ENCODE measurements around the gene OSBP2.

OSBP2 gene

DNA sequence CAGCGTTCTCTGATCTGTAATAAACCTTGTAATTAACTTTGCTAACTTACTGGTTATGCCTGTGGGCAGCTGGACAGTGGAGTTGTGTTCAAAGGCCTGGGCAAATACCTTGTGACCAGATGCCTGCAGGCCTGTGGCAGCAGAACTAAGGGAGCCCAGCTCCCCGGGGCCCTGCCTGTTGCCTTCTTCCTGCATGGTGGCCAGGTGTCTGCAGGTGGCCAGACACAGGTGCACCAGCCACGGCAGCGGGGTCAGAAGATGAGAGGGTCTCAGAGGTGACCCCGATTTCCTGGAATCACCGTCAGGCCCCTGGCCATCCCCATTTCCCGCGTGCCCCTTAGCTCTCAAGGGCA lies 127.2 kb downstream of the OSBP2 start:
- DNase-seq, result no peak

DNA sequence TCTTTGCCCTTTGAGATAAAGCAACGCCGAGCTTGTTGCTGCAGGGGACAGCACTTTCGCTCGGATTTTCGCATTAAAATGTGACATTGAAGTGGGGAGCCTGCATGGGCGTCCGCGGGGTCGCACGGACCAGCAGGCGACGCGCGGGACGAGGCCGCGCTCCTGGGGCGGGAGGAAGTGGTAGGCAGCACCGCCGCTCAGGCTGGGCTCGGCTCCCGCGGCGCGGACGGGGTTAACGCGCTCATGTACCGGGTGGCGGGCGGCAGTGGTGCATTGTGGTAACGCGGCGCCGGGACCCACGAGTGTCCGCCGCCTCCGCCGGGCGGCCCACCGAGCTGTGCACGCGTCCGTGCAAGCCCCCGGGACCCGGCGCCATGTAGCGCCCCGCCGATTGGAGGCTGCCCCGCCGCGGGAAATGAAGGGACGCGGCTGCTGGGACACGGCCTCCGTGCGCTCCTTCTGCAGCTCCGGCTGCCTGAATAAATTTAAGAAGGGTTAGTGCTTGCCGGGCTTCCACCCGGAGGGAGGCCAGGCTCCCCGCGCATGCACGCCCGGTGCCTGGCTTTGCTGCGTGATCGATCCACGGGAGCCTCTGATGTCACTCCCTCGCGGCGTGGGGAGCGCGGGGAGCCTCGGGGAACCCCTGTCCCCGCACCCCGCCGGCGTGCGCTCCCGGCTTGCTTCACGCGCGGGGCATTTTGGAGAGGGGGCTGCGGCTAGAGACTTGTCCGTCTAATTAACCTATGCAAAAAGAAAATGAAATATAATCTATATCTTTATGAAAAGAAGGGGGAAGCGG lies 127.7 kb downstream of the OSBP2 start:
- DNase-seq, result no peak

DNA sequence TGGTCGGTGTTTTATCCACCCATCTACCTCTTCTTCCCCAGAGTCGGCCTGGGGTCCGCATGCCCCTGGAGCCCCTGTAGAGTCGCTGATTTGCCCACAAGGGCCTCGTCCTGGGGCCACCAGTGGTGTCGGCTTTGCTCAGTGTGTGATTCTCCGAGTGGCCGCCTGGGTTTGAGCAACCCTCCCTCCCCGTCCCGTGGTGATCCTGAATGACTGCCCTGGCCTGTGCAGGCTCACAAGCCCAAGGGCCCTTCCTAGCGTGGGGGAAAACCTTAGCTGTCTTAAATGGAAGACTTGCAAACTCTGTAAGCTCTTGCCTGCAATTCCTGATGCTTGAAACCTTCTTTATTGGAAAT lies 128.3 kb downstream of the OSBP2 start:
- DNase-seq, result no peak

DNA sequence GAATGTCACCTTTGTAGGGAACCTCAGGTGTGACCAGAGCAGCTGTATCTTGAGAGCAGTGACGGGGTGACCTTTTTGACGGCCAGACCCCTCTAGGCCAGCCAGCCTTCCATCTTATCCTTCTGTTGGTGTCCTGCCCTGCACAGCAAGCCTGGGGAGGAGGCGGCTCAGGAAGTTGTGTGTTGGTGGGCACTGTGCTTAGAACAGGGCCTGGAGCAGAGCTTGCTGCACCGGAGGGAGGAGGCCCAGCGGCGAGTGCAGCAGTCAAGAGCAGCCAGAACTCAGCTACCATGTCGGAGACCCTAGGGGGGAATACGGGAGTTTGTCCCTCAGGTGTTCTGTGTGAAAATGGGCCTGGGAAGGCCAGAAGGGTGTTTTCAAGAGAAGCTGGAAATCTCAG lies 129.4 kb downstream of the OSBP2 start:
- no peak for DNase-seq

DNA sequence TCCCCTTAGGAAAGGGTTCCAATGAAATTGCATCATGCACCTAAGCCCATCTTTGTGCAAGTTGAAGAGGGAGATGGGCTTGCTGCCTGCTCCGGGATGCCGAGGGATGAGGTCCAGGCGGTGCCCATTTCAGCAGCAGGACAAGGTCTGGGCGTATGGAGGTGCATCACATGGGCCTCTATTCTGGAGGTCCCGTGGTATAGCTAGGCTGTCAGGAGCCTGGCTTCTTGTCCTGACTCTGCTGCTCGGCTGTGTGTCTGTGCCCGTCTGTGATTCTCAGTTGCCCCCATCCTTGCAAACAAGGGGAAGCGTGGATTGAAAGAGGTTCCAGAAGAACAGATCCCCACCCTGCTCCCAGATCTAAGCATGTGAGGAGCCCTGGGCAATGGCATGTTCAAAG lies 130.0 kb downstream of the OSBP2 start:
- DNase-seq, result no peak

DNA sequence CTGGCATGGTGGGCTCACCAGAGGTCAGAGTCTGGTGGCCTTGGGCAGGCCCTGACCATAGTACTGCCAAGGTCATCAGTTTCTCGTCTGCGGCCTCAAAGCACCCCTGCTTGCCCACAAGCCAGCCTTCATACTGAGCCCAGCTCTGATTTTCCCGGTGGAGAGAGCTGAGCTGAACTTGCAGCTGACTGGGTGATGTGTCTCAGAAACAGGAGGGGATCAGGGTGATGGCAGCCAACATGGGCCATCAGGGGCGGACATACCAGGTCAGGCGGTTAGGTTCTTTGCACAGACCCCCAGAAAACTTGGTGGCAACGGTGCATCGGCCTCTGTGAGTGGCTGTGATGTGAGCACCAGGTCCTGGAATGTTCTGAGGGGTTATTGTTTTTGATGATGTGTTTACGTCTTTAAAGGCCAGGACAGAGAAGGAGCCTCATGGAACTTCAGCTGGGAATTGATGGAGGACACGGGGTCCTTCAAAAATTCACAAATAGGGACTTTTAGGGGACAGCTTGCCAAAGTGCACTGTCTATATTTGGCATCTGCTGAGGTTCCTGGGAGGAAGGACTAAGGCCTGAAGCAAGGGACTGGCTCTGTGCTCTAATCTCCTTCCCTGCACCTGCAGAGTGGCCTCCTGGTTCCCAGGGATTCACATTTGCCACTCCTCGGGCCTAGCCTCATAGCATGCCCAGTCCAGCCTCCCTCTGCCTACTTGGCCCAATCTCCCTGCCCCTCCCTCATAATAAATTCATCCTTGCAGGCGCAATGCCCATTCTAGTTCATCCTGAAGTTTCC lies 131.2 kb downstream of the OSBP2 start:
- DNase-seq, result no peak

DNA sequence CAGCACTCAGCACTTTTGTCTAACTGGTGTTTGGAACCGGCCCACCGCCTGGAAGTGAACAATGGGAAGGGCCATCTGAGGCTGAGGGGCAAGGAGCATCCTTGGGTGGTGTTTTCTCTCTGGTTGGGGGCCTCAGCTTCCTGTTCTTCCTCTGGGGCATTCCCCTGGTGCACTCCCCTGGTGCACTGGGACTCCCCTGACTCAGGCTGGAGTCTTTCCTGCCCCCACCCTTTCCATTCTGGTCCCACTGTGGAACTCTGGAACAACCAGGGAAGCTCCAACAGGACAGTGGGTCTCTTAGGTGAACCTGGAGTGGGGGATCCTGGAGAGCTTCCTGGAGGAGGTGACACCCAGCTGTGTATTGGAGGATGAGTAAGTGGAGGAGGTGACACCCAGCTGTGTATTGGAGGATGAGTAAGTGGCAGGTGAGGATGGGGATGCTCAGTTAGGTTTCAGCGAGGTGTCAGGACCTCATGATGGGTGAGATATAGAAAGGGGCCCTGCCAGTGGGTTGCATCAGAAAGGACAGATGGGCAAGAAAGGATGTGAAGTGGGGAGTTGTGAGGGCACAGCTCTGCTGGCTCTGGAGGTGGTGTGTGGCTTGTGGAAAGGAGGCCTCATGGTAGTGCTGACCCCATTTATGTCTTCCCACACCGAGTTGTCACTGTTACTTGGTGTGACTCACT lies 132.1 kb downstream of the OSBP2 start:
- no peak for DNase-seq

DNA sequence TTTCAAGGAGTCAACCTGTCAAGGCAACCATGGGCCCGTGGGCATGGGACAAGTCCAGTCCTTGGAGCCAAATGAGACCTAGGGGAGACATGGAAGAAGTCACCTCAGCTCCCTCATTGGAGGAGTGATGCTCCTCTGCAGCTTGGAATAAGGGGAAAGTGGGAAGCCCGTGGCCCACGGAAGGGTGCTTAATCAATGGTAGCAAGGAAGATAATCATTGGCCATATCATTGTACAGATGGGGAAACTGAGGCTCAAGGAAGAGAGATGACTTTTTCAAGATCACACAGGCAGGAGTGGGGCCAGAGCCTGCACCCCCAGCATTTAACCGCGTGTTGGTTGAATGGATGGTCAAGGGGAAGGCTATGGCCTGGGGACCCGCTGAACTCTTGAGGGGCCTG lies 133.0 kb downstream of the OSBP2 start:
- DNase-seq, result no peak

DNA sequence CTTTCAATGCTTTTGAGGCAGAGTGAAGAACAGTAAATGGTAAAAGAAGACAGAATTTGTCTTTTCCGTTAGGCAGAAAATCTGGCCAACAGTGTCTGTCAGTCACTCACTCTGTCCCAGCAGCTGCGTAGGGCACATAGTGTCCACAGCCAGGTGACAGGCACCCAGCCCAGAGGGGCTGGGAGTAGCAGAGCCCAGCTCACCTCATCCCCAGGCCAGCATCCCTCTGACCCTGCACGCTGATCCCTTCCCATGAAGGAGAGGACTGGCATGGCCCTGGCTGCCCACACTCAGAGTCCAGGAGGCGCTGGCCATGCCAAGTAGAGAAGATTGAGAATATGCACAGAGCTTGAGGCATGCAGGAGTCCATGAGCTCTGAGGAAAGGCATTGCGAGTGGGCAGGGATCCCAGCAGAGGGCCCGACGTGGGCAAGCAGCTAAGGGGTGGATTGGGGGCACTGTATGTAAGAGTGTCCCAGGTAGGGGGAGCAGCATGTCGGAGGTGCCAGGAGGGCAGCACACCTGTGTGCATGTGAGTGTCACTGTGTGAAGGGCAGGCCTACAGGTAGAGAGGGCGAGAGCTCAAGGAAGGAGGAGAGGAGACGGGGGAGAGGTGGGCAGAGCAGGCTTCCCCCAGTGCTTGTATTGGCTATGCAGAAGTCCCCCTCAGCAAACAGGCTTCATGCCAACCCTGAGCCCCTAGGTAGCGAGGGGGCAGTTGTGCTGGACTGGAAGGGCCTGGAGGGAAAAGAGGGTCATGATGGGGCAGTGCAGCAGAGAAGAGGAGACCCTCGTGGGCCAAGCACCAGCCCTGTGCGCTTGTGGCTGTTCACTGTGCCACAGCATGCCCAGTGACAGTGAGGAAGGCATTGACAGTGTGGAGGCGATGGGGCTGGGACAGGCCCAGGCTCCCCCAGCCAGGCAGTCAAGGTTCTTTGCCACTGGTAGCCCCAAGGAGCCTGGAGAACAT lies 133.8 kb downstream of the OSBP2 start:
- DNase-seq, result no peak

DNA sequence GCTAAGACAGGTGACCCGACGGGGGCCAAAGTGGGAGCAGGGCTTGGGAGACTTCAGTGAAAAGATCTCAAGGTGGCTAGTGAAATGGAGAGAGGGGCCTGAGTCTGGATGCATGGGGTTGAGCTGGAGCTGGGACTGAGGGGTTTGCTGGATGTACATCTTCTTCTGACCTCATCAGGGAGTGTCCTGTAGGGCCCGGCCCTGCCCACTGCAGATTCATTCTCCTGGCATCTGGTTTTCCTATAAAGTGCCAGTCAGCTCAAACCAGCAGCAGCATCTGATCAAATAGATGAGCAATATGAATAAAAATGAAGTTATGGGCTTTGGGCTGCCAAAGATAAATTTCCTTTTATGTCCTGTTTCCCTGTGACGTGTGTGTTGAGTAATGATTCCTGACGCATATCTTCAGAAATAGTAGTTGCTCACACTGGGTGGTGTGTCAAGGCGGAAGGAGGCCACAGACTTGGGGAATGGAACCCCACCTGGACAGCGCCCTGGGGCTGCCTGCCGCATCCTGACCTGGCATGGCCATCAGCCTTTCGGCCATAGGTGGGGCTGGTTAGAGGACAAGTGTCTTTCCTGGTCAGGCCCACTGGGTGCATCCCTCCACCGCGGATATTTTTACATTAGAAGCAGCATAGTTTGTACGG lies 135.4 kb downstream of the OSBP2 start:
- no peak for DNase-seq

DNA sequence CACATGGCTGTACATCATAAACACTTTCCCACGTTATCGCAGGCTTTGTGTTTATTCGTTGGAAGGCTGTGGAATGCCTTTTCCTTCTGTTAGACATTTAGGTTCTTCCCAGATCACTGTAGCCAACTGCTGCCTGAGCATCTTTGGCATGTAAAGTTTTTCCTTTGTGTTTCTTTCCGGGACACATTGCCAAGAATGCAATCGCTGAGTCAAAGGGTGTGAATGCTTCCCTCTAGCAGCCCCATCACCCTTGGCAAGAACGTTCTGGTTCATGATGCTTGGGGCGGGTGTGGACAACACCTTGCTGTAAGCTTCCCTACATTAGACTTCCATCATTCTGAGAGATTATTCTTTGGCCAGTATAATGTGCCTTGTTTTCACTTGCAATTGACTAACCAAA lies 136.2 kb downstream of the OSBP2 start:
- no peak for DNase-seq

DNA sequence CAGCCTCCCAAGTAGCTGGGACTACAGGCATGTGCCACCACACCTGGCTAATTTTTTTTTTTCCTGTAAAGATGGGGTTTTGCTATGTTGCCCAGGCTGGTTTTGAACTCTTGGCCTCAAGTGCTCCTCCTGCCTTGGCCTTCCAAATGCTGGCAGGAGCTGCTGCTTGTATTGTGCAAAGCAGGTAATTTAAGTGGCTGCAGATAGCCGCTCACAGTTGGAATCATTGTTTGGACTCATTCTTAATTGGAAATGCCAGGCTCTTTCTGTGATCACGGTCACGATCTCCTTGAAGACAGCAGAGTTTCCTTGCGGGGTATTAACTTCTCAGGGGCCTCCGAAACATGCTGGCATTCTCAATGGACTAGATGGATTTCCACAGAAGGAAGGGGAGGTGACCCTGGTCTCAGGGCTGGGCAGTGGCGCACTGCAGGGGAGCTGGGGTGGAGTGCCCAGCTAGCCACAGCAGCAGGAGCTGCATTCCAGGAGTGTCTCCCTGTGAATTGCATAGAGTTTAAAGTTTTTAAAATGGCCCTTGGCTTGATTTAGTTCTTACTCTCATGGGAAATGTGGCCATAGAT lies 137.8 kb downstream of the OSBP2 start:
- DNase-seq, result no peak

DNA sequence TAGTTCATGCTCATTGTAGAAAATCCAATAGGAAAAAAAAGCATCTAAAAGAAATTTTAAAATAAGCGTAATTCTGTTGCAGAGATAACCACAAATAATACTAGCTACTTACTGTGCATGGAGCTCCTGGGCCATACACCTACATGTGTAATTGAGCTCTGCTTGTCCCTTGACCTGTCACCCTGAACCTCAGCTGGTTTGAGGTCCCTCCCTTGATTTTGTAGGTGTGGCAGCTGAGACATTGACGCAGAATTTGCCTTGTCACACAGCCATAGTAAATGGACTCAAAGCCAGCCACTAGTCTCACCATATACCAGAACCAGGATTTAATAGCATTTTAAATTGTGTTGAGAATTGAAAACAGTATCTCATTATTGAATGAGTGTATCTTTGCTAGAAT lies 138.6 kb downstream of the OSBP2 start:
- no peak for DNase-seq

DNA sequence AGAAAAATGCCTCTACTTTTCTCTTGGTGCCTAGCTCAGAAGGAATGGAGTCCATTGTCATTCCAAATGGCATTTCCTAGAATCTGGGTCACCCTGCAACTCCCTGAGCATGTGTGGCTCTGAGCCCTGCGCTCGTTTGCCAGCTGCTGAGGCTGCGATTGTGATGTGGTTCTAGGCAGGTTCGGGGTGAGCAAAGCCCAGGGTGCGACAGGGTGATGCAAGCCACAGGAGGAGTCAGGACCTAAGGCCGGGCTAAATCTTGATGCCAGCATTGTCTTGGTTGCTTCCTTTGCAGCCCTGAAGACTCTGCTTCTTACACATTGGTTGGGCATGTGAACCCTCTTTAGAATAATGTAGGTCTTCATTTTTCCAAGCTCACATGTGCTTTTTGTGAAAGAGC lies 142.9 kb downstream of the OSBP2 start:
- DNase-seq, result no peak

DNA sequence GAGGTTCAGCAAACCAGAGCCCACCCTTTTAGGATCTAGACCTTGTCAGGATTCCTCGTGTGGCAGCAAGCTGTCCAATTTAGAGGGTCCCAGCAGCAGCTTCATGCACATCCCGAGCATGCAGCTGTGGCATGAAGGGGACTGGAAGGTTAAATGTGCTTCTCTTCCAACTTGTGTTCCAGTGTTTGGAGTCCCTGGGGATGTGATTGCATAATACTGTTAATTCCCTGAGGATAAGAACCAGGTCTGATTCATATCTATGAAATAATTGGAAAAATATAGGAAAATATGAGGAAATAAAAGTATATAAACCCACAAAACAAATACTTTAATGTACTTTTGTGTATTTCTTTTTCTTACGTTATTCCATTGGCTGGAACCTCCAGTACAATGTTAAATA lies 143.4 kb downstream of the OSBP2 start:
- no peak for DNase-seq

DNA sequence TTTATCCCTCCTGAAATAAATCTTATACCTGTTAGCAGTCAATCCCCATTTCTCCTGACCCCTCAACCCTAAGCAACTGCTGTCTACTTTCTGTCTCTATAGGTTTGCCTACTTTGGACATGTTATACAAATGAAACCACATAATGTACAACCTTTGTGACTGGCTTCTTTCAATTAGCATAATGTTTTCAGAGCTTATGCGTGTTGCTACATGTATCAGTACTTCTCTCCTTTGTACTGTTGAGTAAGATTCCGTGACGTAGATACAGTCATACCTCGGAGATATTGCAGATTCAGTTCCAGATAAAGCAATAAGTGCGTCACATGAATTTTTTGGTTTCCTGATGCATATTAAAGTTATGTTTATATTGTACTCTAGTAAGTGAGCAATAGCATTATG lies 146.6 kb downstream of the OSBP2 start:
- DNase-seq, result no peak

DNA sequence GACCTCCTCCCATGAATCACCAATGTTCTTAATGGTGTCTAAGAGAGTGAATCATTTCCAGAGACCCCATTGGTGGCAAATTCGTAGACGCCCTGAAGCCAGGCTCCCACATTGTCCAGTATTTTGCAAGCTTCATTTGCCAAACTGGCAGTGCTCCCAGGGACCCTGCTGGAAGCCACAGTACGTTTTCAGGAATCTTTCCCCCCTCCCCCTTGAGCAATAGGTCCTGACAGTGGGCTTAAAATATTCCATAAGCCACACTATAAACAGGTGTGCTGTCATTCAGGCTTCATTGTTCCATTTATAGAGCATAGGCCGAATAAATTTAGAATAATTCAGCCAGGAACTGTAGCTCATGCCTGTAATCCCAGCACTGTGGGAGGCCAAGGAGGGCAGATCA lies 148.6 kb downstream of the OSBP2 start:
- DNase-seq, result no peak

DNA sequence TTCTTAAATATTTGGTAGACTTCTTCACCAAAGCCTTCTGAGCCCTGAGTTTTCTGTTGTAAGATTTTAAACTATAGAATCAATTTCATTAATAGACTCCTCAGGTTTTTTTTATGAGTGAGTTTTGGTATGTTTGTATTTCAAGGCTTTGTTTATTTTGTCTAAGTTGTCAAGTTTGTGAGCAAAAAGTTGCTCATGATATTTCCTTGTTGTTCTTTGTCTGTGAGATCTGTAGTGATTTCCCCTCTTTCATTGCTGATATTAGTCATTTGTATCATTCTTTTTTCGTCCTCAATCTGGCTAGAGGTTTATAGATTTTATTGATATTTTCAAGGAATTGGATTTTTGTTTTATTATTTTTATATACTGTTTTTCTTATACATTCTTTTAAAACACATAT lies 152.9 kb downstream of the OSBP2 start:
- DNase-seq, result no peak

DNA sequence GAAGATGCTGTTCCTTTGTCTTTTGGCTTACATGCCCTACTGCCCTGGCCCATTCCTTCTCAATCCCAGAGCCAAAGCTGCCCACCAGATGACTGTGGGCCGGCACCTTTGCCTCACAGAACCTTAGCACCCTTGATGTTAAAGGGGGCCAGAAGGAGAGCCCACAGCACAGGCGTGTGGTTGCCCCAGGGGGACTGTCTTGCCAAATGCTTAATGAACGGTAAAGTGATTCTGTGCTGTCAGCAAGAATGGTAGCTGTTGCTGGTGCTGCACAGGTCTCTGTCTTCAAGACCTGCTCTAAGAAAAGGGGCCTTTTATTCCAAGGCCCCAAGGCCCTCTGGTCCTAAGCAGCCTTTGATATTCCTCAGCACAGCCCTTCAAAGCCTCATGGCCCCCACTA lies 160.6 kb downstream of the OSBP2 start:
- DNase-seq, result no peak

DNA sequence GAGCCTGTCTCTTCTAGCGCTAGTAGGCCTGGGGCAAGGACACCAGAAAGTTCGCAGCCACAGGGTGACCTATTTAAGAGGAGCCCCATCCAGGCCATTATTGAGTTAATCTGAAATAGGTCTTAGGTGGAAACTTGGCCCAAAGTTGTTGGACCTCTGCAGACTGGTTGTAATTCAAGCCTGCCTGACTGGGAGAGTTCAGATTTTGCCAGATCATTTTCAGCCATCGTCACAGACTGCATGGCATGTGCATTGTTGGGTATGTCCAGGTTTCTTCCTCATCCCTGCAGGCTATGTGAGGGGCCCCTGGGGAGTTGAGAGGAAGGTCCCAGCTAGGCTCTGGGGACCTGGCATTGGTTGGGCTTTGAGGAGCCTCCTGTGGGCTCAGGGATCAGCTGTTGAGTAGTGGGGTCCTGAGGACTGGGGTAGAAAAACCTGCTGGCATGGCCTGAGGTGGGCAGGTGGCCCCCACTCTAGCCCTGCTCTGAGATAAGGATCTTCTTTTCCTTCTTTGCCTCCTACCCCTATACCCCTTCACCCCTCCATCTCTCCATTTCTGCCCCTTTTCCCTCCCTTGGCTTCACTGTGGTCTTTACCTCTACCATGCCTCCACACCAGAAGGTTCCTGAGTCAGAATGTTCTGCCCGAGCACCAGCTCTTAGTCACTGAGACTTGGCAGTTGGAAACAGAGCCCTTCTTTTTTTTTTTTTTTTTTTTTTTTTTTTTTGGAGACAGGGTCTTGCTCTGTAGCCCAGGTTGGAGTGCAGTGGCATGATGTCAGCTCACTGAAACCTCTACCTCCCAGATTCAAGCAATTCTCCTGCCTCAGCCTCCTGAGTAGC lies 161.2 kb downstream of the OSBP2 start:
- no peak for DNase-seq
